Right lung (tissue), 5 donors: Measurements from ENCODE around the gene NFAM1. TPM values are rescaled to one million over a fixed set of nuclear protein-coding genes. Genes with fewer than 3 reads are reported as not detected.

ENCODE experiments used
- DNase-seq, 2 donors: peaks; one replicate each; pipeline ENCODE4 v3.0.0-alpha.2; 2013
- polyA plus RNA-seq, 5 donors: library from polyadenylated mRNA; unstranded; fragments of 120-200 nt; gene quantifications; one replicate each; pipeline versions ENCODE4 v1.2.1 to v1.2.3, GENCODE V29; 2013; ENCODE audit warnings: inconsistent platforms in 1 of 5, low replicate concordance in 1 of 5; ENCODE audit not compliant: insufficient read length in 5 of 5, insufficient read depth in 1 of 5

The NFAM1 gene
- polyA plus RNA-seq, 5 donors, result 0.60 to 1.4 (median 1.2) TPM

GRCh38 chr22:42439821-42440674 lies 7.8 kb upstream of the NFAM1 start:
- DNase-seq, result no peak

GRCh38 chr22:42439021-42439567 lies 6.9 kb upstream of the NFAM1 start:
- no peak for DNase-seq

- DNase-seq, result no peak
Observed at GRCh38 chr22:42438293-42438650, 6.1 kb upstream of the NFAM1 start.

- DNase-seq, result peak; percentile 43 to 64
Observed at GRCh38 chr22:42437488-42438292, 5.5 kb upstream of the NFAM1 start.

GRCh38 chr22:42436404-42436803 lies 4.2 kb upstream of the NFAM1 start:
- DNase-seq, result peak in 1 of 2 donors; percentile 33

- no peak for DNase-seq
Observed at GRCh38 chr22:42434748-42435425, 2.7 kb upstream of the NFAM1 start.

GRCh38 chr22:42433754-42434682 lies 1.8 kb upstream of the NFAM1 start:
- peak; percentile 37 to 46 for DNase-seq

GRCh38 chr22:42432818-42433217 lies 615 bp upstream of the NFAM1 start:
- DNase-seq, result no peak

- no peak for DNase-seq
Observed at GRCh38 chr22:42431401-42432019, 693 bp downstream of the NFAM1 start.

- DNase-seq, result no peak
Observed at GRCh38 chr22:42430528-42431125, 1.6 kb downstream of the NFAM1 start.

GRCh38 chr22:42428760-42429159 lies 3.4 kb downstream of the NFAM1 start:
- no peak for DNase-seq

GRCh38 chr22:42428025-42428424 lies 4.2 kb downstream of the NFAM1 start:
- no peak for DNase-seq

- DNase-seq, result no peak
Observed at GRCh38 chr22:42427167-42427566, 5.0 kb downstream of the NFAM1 start.

GRCh38 chr22:42425989-42426355 lies 6.2 kb downstream of the NFAM1 start:
- DNase-seq, result no peak

- DNase-seq, result no peak
Observed at GRCh38 chr22:42425337-42425988, 6.7 kb downstream of the NFAM1 start.

- no peak for DNase-seq
Observed at GRCh38 chr22:42419243-42419881, 12.8 kb downstream of the NFAM1 start.

GRCh38 chr22:42418811-42419242 lies 13.4 kb downstream of the NFAM1 start:
- DNase-seq, result no peak

- DNase-seq, result no peak
Observed at GRCh38 chr22:42417645-42418305, 14.4 kb downstream of the NFAM1 start.
